ENCODE measurements around the gene RAB1B.

DNA sequence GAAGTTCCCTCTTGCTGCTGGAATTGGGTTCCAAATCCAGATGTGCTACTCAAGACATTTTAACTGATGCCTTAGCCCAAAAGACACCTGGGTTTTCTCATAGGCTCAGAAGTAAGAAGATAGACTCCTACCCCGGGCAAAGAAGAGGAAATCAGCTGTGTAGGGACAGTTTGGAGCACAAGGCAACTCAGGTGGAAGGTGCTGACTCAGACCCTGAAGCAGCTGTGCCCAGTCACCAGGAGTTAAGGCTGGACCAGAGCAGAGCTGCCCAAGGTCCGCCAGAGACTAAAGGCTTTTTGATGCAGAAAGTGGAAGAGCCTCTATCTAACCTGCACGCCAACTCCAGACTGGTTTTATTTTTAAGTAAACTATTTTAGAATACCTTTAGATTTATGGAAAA, 20.6 kb upstream of the RAB1B start:
- no peak for TF ChIP-seq RARB (CRISPR knock-in tag; IDR thresholded peaks at IDR 0.05)
- TF ChIP-seq ZC3H10 (CRISPR knock-in tag; IDR thresholded peaks at IDR 0.05) = no peak
- no peak for TF ChIP-seq SNAI2 (CRISPR knock-in tag; IDR thresholded peaks at IDR 0.05)
- no peak for TF ChIP-seq TCF4 (CRISPR knock-in tag; IDR thresholded peaks at IDR 0.05; ENCODE audit: borderline replicate concordance)
- no peak for TF ChIP-seq ISL1 (CRISPR knock-in tag; IDR thresholded peaks at IDR 0.05)
- no peak for TF ChIP-seq OSR1 (CRISPR knock-in tag; IDR thresholded peaks at IDR 0.05)
- TF ChIP-seq GLIS3 (CRISPR knock-in tag; IDR thresholded peaks at IDR 0.05) = no peak
- no peak for TF ChIP-seq CSDC2 (CRISPR knock-in tag; IDR thresholded peaks at IDR 0.05)
- no peak for TF ChIP-seq PPARA (CRISPR knock-in tag; IDR thresholded peaks at IDR 0.05; ENCODE audit: borderline replicate concordance)
- TF ChIP-seq, protein P1, sequence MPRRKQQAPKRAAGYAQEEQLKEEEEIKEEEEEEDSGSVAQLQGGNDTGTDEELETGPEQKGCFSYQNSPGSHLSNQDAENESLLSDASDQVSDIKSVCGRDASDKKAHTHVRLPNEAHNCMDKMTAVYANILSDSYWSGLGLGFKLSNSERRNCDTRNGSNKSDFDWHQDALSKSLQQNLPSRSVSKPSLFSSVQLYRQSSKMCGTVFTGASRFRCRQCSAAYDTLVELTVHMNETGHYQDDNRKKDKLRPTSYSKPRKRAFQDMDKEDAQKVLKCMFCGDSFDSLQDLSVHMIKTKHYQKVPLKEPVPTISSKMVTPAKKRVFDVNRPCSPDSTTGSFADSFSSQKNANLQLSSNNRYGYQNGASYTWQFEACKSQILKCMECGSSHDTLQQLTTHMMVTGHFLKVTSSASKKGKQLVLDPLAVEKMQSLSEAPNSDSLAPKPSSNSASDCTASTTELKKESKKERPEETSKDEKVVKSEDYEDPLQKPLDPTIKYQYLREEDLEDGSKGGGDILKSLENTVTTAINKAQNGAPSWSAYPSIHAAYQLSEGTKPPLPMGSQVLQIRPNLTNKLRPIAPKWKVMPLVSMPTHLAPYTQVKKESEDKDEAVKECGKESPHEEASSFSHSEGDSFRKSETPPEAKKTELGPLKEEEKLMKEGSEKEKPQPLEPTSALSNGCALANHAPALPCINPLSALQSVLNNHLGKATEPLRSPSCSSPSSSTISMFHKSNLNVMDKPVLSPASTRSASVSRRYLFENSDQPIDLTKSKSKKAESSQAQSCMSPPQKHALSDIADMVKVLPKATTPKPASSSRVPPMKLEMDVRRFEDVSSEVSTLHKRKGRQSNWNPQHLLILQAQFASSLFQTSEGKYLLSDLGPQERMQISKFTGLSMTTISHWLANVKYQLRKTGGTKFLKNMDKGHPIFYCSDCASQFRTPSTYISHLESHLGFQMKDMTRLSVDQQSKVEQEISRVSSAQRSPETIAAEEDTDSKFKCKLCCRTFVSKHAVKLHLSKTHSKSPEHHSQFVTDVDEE (CRISPR knock-in tag; IDR thresholded peaks at IDR 0.05) = no peak
- TF ChIP-seq, protein P2, sequence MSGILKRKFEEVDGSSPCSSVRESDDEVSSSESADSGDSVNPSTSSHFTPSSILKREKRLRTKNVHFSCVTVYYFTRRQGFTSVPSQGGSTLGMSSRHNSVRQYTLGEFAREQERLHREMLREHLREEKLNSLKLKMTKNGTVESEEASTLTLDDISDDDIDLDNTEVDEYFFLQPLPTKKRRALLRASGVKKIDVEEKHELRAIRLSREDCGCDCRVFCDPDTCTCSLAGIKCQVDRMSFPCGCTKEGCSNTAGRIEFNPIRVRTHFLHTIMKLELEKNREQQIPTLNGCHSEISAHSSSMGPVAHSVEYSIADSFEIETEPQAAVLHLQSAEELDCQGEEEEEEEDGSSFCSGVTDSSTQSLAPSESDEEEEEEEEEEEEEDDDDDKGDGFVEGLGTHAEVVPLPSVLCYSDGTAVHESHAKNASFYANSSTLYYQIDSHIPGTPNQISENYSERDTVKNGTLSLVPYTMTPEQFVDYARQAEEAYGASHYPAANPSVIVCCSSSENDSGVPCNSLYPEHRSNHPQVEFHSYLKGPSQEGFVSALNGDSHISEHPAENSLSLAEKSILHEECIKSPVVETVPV (CRISPR knock-in tag; IDR thresholded peaks at IDR 0.05) = no peak
- TF ChIP-seq, protein P3, sequence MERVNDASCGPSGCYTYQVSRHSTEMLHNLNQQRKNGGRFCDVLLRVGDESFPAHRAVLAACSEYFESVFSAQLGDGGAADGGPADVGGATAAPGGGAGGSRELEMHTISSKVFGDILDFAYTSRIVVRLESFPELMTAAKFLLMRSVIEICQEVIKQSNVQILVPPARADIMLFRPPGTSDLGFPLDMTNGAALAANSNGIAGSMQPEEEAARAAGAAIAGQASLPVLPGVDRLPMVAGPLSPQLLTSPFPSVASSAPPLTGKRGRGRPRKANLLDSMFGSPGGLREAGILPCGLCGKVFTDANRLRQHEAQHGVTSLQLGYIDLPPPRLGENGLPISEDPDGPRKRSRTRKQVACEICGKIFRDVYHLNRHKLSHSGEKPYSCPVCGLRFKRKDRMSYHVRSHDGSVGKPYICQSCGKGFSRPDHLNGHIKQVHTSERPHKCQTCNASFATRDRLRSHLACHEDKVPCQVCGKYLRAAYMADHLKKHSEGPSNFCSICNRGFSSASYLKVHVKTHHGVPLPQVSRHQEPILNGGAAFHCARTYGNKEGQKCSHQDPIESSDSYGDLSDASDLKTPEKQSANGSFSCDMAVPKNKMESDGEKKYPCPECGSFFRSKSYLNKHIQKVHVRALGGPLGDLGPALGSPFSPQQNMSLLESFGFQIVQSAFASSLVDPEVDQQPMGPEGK (CRISPR knock-in tag; IDR thresholded peaks at IDR 0.05; ENCODE audit: borderline replicate concordance) = no peak
- TF ChIP-seq ZFP3 (CRISPR knock-in tag; IDR thresholded peaks at IDR 0.05) = no peak

All from SK-N-SH treated with all-trans-retinoic acid at 6 μM for 48 hours (cell line).